ENCODE measurements around the gene ACAD8. TPM values are rescaled to one million over a fixed set of nuclear protein-coding genes. Genes with fewer than 3 reads are reported as not detected.
A peak's percentile ranks its signal among the peaks of the same experiment; 100 is the strongest.

The ACAD8 gene
- 36.1 TPM for total RNA-seq
- long read RNA-seq, transcript ACAD8-201 (11 exons, 2,249 nt) = major isoform, 45 of 64 reads
- long read RNA-seq, partial matches to known transcripts = 3 of 64 reads
- long read RNA-seq, other reads (novel, unspliced or antisense) = 16 of 64 reads

DNA sequence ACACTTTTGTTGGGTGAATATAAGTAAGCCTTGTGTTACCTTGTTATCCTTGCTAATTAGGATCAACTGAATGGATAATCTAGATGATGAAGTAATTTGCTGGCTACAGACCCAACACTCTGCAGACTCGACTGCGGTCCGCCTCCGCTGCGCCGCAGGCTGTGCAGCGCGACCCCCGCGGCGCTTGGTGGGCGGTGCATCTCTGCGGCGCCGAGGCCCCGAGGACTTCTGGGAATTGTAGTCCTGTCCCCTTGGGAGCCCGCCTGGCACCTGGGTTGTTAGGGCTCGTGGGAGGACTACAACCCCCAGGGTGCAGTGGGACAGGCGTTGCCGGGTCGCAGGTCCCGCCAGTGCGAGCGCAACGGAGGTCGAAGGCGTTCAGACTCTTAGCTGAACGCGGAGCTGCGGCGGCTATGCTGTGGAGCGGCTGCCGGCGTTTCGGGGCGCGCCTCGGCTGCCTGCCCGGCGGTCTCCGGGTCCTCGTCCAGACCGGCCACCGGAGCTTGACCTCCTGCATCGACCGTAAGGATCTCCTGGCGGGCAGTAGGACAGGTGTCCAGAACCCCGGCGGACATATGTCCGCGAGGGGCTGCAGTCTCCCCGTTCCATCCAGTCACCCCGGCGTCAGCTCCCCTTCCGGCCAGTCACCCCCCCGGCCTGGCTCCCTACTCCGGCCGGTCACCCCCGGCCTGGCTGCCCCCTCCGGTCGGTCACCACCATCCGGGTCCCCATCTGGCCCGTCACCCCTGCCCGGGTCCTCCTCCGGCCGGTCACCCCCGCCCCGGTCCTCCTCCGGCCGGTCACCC is at the start of gene ACAD8, which contains the start of gene THYN1:
Gene ACAD8 (plus strand): TSS at position 381 of the 806 bp plus-strand sequence. CDS start 33 bp downstream, at position 414.
Gene THYN1 (minus strand): TSS at position 165 of the 806 bp plus-strand sequence. CDS start 470 bp downstream, outside the sequence.
- ATAC-seq = peak; percentile 100
- intact Hi-C loops (cut with DNase I) = loop anchor here (1.0 kb wide), 1 partner anchor 29 kb away; the partner anchor contains the start of gene VPS26B
- DNase-seq (ENCODE audit: missing footprints) = peak; percentile 97

DNA sequence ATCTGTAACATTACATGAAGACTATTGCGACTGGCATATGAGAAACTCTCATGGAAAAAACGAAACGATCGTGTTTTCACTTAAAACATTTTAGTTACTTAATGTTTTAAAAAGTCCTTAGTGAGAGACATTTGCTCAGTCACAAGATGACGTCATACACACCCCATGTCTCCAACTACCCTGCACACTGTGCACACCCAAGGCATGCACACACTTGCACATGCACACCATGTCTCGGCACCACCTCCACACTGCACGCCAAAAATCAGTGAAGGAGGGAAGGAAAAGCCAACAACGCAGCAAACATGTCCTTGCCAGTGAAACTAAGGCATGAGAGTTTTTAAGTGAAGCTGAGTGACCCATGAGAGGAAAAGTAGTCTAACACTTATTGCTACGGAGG is 47.6 kb upstream of the ACAD8 start:
- DNase-seq (ENCODE audit: missing footprints) = no peak
- no peak for ATAC-seq
- intact Hi-C loops (cut with DNase I) = no loop called here

DNA sequence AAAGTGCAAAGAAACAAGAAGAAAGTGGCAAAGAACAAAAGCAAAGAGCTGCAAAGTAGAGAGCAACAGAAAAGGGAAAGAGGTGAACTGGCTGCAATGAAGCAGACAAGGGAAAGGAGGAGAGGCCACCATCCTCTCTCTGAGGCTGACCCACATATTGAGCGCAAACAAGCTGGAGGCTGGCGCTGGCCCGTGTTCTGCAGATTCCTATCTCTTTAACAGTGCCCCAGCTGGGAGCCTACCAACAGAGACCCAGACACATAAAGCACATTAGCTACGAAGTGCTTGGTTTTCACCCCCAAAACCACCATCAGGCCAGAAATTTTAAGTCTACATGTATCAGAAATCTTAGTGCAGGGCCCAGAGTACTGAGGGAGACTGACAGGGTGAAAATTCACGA is 47.2 kb upstream of the ACAD8 start:
- no peak for DNase-seq (ENCODE audit: missing footprints)
- intact Hi-C loops (cut with DNase I) = no loop called here
- no peak for ATAC-seq

DNA sequence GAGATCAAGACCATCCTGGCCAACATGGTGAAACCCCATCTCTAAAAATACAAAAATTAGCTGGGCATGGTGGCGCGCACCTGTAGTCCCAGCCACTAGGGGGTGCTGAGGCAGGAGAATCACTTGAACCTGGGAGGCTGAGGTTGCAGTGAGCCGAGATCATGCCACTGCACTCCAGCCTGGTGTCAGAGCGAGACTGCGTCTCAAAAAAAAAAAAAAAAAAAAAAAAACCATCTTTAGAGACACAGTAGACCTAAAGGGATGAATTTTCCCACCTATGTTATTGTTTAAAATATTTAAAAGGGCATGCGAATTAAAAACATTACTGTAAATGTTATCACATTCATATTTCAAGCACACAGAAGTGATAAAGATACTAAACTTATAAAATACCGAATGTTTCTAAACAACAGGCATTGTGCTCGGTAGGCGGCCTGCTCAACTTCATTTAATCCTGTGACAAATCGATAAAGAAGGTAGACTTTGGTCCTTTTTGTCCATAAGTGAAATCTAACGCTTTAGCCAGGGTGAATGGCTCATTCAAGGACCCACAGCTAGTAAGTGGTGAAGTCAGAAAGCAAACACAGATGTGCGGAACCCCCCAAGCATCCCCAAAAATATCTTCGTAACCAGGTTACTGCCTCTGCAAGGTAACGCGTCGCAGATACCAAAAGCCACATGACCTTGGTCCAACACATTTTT is 45.7 kb upstream of the ACAD8 start:
- ATAC-seq (no peak), DNase-seq (ENCODE audit: missing footprints) (no peak)
- intact Hi-C loops (cut with DNase I) = no loop called here

DNA sequence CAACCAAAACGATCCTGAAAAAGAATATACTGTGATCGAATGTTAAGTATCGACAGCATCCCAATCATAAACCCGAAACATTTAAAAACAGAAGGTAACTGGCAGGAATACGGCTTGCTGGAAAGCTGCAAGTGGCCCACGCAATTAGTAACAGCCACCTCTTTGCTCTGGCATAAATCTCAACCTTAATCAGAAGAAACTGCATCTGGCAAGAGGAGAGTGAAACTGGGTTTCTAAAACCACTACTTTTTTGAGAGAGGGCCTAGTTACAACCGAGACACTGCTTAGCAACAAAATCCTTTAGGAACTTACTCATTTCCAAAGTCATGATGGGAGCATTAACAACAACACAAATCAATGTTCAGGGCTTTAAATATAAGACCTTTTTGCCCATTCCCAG is 37.5 kb upstream of the ACAD8 start:
- DNase-seq (ENCODE audit: missing footprints) = no peak
- no peak for ATAC-seq
- intact Hi-C loops (cut with DNase I) = no loop called here

DNA sequence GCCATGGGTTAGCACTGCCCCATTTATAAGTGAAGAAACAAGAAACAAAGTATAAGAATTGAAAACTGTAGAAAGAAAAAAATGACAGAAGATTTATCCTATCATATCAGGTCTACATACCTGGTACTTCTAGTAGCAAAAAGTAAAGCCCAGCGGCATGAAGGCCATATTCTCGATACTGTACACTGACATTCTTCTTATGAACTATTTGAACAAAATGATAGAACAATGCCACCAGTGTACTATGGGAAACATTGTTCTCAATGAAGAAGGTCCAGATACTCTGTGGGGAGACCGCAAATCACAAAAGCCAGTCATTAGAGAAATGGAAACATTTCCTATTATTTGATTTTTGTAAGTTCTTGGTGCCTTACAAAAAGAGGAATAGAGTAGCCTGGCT is 36.6 kb upstream of the ACAD8 start:
- no peak for DNase-seq (ENCODE audit: missing footprints)
- intact Hi-C loops (cut with DNase I) = no loop called here
- no peak for ATAC-seq

DNA sequence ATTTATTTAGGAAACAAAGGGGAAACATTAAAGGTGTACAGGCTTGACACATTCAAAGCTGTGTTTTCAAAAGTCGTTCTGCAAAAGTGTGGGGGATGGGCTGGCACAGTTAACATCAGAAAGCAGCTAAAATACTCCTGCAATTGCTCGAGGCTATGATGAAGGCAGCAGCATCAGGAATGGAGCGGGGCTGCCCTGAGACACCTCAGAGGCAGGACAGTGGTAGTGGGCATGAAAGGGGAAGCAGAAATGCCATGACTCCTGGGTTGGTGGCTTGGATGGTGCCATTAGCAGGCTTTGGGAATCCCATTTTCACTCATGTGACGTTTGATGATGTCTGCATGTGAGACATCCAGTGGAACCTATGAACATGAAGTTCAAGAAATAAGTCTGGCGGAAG is 30.2 kb upstream of the ACAD8 start:
- no peak for DNase-seq (ENCODE audit: missing footprints)
- no peak for ATAC-seq
- intact Hi-C loops (cut with DNase I) = loop anchor here (10.0 kb wide), 2 partner anchors 178 to 268 kb away; partner anchors contain the start of gene IGSF9B

DNA sequence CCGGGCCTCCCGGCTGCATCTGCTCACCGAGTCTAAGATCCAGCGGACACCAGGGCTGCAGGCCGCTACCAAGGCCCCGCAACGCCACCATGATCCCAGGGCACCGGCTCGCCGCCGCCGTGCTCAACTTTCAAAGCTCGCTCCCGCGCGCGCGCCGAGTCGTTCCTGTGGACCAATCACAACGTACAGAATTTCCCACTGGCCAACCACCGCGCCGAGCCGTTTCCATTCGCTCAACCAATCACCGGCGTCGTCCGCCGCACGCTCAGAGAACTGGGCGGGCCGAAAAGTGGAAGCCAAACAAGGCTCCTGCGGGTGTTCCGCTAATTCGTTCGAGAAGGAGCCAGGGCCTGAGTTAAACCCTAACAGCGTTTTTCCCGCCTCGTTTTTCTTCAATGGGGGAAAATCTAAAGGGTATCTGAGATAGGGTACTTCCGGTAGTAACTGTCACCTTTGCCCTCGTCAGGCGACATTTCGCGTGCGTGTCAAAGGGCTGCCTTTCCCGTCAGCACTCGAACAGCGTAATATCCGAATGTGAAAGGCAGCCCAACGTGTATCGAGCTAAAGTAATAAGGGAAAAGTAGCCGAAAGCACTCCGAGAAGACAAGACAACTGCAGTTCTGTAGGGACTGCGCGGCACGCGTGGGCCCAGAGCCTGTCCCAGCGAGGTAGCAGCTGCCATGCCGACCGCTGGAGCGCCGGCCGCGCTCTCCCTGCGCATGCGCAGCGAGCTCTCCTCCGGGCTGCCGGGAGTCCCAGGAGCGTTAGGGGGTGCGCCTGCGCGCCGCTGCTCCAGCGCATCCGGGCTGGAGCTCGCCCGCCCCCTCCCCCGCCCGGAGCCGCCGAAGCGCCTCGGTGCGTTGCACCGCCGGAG is 29.3 kb upstream of the ACAD8 start, which contains the start of the genes NCAPD3 and VPS26B:
Gene NCAPD3 (minus strand): TSS at position 132 of the 874 bp plus-strand sequence. CDS start 41 bp downstream, at position 91.
Gene VPS26B (plus strand): TSS at position 836 of the 874 bp plus-strand sequence. CDS start 452 bp downstream, outside the sequence.
- intact Hi-C loops (cut with DNase I) = loop anchor here (1.0 to 10.0 kb wide), 3 partner anchors 29 to 269 kb away; partner anchors contain the start of genes ACAD8, IGSF9B and THYN1
- ATAC-seq = peak; percentile 95
- DNase-seq (ENCODE audit: missing footprints) = peak; percentile 99

DNA sequence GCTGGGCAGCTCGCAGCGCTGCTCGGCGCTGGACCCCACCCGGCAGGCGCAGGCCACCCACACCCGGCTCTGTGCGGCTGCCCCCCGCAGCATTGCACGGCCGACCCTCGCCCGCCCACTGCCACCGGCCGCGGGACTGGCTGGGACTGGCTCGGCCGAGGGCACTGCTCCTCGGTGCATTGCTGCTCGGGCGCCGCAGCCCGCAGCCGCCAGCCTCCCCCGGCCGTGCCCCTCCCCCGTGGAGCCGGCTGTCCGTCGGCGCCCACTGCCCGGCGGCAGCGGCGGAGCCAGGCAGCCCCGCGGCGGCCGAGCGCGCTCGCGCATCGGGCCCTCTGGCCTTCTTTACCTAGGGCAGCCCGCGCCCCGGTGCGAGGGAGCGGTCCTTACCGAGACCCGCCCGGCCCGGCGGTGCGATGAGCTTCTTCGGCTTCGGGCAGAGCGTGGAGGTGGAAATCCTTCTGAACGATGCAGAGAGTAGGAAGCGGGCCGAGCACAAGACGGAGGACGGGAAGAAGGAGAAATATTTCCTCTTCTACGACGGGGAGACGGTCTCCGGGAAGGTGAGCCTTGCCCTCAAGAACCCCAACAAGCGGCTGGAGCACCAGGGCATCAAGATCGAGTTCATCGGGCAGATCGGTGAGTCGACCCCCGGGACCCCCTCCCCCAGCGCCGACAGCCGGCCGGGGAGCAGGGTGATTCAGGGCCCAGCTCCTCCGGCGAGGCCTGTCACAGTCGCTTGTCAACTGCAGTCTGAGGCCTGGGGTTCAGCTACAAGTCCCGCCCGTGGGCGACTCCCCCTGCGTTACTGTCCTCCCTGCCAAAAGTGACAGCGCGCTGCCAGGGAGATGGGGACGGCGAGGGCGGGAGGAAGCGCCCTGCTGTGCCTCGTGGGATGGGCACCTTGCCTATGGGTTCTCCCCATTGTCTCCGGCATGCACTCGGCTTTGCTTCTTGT is 28.4 kb upstream of the ACAD8 start:
- peak; percentile 78 for DNase-seq (ENCODE audit: missing footprints)
- intact Hi-C loops (cut with DNase I) = loop anchor here (1.0 to 10.0 kb wide), 3 partner anchors 28 to 270 kb away; partner anchors contain the start of genes ACAD8, IGSF9B and THYN1
- peak; percentile 35 for ATAC-seq

DNA sequence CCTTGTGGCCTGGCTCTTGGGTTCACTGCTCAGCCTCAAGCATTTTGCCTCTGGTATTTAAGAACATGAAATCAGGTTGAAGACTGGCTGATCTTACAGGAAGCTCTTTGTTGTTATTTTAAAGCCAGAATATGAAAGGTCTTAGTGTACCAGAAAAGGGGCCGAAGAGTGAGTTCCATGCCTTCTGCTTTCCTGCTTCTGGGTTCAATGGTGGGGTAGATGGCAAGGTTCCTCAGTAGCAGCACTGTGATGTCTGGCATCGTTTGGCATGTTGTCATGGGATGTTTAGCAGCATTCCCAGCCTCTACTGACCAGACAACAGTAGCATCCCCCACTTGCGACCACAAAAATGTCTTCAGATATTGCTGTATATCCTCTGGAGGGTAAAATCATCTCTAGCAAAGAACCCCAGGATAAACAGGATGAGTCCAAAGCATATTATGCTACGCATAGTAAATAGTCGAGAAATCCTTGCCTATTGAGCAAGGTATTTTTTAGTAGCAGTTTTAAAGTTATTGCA is 26.5 kb upstream of the ACAD8 start:
- no peak for ATAC-seq
- no peak for DNase-seq (ENCODE audit: missing footprints)
- intact Hi-C loops (cut with DNase I) = loop anchor here (10.0 kb wide), 2 partner anchors 182 to 272 kb away; partner anchors contain the start of gene IGSF9B

DNA sequence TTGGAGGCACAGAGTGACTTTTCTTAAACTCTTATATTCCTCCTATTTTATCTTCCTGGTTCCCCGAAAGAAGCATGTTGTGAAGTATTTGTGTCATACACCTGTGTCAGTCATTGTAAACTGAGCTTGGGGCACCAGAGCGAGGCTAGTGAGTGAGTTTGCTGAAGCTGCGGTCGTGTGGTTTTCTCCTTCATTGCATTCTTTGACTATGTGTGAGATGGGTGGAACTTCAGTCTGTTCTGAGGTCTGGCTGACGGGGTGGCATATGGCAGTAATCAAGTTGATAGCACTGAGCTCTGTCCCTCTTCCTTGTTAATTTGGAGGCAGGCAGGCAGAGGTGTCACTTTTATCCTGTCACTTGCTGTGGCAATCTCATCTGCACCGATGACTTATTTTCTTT is 24.7 kb upstream of the ACAD8 start:
- DNase-seq (ENCODE audit: missing footprints) (no peak), ATAC-seq (no peak)
- intact Hi-C loops (cut with DNase I) = loop anchor here (10.0 kb wide), 2 partner anchors 184 to 274 kb away; partner anchors contain the start of gene IGSF9B

DNA sequence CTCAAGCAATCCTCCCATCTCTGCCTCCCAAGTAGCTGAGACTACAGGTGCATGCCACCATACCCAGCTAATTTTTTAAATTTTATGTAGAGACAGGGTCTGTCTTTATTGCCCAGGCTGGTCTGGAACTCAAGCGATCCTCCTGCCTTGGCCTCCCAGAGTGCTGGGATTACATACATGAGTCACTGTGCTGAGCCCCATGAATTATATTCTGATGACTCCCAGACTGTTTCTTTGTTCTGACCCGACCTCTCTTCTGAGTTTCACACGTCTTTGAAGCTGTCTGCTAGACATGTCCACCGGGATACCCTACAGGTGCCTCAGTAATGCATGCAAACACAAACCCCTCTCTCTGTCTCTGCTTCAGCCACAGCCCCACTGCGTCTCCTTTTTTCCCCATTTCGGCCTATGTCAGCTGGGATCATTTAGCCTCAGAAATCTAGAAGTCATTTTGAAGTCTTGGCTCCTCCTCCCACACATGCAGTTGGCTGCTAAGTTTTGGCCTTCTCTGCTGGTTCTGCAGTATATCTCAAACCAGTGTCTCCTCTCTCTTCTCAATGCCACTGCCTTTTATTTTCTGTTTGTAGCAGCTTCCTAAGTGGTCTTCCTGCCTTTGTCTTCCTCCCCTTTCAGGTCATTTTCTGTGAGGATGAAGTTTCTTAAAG is 24.1 kb upstream of the ACAD8 start:
- ATAC-seq (no peak), DNase-seq (ENCODE audit: missing footprints) (no peak)
- intact Hi-C loops (cut with DNase I) = loop anchor here (10.0 kb wide), 2 partner anchors 184 to 274 kb away; partner anchors contain the start of gene IGSF9B

DNA sequence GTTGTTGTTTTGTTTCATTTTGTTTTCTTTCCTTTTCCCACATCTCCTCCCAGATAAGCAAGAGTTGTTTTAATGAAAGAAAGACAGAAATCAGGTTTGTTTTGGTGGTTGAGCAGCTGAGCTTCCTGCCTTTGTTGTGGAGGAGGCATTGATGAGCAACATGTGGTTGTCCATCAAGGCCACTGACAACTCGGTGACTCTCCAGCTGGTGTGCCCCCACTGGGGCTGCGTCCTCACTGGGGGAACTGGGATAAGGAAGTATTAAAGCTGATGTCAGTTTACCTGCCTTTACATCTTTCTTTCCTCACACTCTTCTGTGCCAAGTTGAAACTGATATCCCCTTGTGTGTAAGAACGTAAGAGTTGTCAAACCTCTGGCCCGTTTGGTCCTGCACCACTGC is 23.0 kb upstream of the ACAD8 start:
- intact Hi-C loops (cut with DNase I) = no loop called here
- DNase-seq (ENCODE audit: missing footprints) = no peak

DNA sequence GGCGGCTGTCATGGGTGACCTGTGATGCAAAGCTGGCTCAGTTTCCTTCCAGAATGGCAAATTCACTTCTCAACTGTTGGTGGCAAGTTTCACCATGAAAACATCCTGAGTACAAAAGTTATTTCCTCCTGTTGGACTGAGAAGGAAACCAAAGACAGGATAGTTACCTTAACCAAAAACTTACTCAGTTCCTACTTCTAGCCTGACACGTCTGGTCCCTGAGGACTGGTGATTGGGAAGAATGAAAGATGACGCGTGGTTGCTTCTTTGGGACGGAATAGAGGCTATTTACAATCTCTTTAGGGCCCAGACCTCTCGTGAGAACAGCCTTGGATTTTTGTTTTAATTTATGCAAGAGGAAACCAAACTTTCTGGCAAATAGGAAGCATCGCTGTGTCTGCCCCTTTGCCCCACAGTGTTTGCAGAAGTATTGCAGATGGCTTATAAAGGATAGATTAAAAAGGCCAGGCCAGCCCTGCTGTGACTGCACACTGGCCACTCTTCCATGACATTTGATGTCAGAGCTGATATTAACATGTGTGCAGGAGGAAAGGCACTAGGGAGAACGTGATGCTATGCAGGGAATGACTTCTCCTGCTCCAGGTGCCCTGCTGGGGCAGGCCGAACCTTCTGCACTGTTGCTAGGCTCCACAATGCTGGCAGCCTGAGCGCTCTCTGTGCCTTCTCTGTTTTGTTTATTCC is 21.3 kb upstream of the ACAD8 start:
- ATAC-seq (no peak), DNase-seq (ENCODE audit: missing footprints) (no peak)
- intact Hi-C loops (cut with DNase I) = no loop called here

More for the DNA sequence above, 23.0 kb upstream of the ACAD8 start:
- ATAC-seq = no peak

DNA sequence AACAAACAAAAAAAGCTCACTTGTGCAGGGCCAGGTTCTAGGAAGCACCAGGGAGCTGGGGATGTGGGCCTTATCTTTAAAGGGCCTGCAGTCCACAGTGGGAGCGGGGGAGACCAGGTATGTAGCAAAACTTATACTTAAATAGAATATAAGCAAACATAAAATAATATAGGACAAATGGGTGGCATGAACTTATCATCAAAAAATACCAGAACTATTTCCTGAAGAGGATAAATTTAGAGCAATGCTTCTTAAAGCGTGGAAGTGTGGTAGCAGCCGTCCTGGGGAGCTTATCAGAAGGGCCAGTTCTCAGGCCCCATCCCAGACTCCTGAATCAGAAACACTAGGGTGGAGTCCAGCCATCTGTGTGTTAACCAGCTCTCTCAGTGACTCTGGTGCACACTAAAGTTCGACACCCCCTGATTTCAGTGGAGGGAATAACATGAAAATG is 19.6 kb upstream of the ACAD8 start:
- intact Hi-C loops (cut with DNase I) = no loop called here
- DNase-seq (ENCODE audit: missing footprints) (no peak), ATAC-seq (no peak)

DNA sequence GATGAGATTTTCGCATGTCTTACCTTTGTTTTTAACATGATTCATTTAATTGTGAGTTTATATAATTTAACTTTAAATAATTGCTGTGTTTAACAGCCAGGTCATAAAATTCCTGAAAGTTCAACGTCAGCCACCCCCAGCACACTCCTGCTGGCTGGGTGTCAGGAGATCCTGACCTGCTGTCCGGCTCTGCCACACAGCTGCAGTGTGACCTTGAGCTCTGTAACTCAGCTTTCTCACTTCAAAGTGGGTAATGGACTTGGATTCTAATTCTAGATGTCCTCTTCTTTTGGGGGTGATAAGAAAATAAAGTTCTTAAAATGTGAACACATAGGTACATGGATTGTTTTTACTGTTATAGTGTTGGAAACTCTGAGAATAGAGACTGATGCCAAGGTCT is 18.0 kb upstream of the ACAD8 start:
- intact Hi-C loops (cut with DNase I) = no loop called here
- no peak for ATAC-seq
- DNase-seq (ENCODE audit: missing footprints) = no peak

Data from Right ventricle myocardium inferior (tissue), 1 donor.